ENCODE measurements around the gene PDZD4. TPM values are rescaled to one million over a fixed set of nuclear protein-coding genes. Genes with fewer than 3 reads are reported as not detected.
A peak's percentile ranks its signal among the peaks of the same experiment; 100 is the strongest.

Gene PDZD4
- total and polyA plus RNA-seq, 2 of the 4 experiments (the other 2 are of a cell fraction), result under 0.01 to 0.38 TPM

GRCh38 chrX:153875391-153876111 lies 45.2 kb upstream of the PDZD4 start:
- ChIA-PET CTCF (no interaction called here), POLR2A (ENCODE audit: unreplicated experiment) (no interaction called here)
- no peak for DNase-seq
- H2BK15ac ChIP-seq (ENCODE audit: low read depth, low read length), result no peak overlapping the region
- no peak overlapping the region for H4K91ac ChIP-seq (ENCODE audit: insufficient read depth, low read depth, low read length)
- H3K4me3 ChIP-seq (ENCODE audit: insufficient read depth, low read depth, low read length), result no peak overlapping the region
- no peak overlapping the region for H4K5ac ChIP-seq (ENCODE audit: low read depth, low read length)
- no peaks in the 10 kb centered on the region; the same call in 1 of the 2 replicates for H4K20me1 ChIP-seq (ENCODE audit: insufficient read depth, low read length)
- no peak overlapping the region for H3K23ac ChIP-seq (ENCODE audit: low read depth, low read length)
- no peak overlapping the region for H2AFZ ChIP-seq (replicated peaks; ENCODE audit: low read length, poor library complexity)
- H3K56ac ChIP-seq (ENCODE audit: extremely low read depth, insufficient read depth, low read length), result no peak overlapping the region
- peaks cover 1% of the 10 kb centered on the region; the same call in 1 of the 2 replicates for H3K9me3 ChIP-seq (ENCODE audit: control insufficient read depth, insufficient read depth, low read length)
- ATAC-seq (ENCODE audit: low read depth), result peak; percentile 93
- no peak overlapping the region for H3K9ac ChIP-seq (ENCODE audit: low read depth, low read length)
- intact Hi-C loops (cut with micrococcal nuclease) (no loop called here), dilution Hi-C loops (cut with HindIII; ENCODE audit: low sequenced_read_pairs, unreplicated experiment) (no loop called here), in situ Hi-C loops (cut with MboI; ENCODE audit: low sequenced_read_pairs) (no loop called here)
- no peak for TF ChIP-seq CEBPB (IDR thresholded peaks at IDR 0.05; ENCODE audit: low read depth, low read length)
- TF ChIP-seq MAZ (IDR thresholded peaks at IDR 0.05; ENCODE audit: borderline replicate concordance, low read depth, low read length), result no peak
- peak; percentile 86 for TF ChIP-seq MXI1 (IDR thresholded peaks at IDR 0.05; ENCODE audit: borderline replicate concordance, low read depth, low read length)
- TF ChIP-seq RCOR1 (IDR thresholded peaks at IDR 0.05; ENCODE audit: insufficient replicate concordance, low read length), result peak; percentile 79
- no peak for TF ChIP-seq MAFK (IDR thresholded peaks at IDR 0.05; ENCODE audit: low read depth, low read length)
- H2BK120ac ChIP-seq (ENCODE audit: low read depth, low read length), result no peak overlapping the region
- H4K8ac ChIP-seq (ENCODE audit: low read depth in 2 of 2, low read length in 2 of 2), result no peak overlapping the region
- H3K18ac ChIP-seq (ENCODE audit: low read depth, low read length), result no peak overlapping the region
- H3K14ac ChIP-seq (replicated peaks; ENCODE audit: low read depth, low read length), result no peak overlapping the region
- H3K36me3 ChIP-seq (ENCODE audit: control insufficient read depth, insufficient read depth, low read length), result no peaks in the 10 kb centered on the region
- H2BK5ac ChIP-seq (ENCODE audit: low read depth, low read length, poor library complexity, severe bottlenecking), result no peak overlapping the region
- H3K27ac ChIP-seq (ENCODE audit: insufficient read depth, low read length), result no peak overlapping the region
- peaks cover 31% of the 10 kb centered on the region for H3K27me3 ChIP-seq (ENCODE audit: control insufficient read depth, insufficient read depth, low read length)
- H3K4ac ChIP-seq (ENCODE audit: low read depth, low read length), result no peak overlapping the region
- no peaks in the 10 kb centered on the region for H3K4me1 ChIP-seq (ENCODE audit: control insufficient read depth, insufficient read depth, low read length)
- H2BK20ac ChIP-seq (ENCODE audit: low read depth, low read length), result no peak overlapping the region
- 5% methylated on average over 7 of the region's 42 CpGs; no CpG with 5 or more reads in 1 of the 2 experiments for WGBS, 2 experiments (ENCODE audit: extremely low coverage in 2 of 2, insufficient read length in 1 of 2)
- no peak overlapping the region for H2AK9ac ChIP-seq (replicated peaks; ENCODE audit: low read depth, low read length, poor library complexity)
- no peaks in the 10 kb centered on the region for H3K9me1 ChIP-seq (ENCODE audit: insufficient read depth, low read length)
- no TSS peak for BruUV-seq (replicated peaks)
- H3K79me1 ChIP-seq (ENCODE audit: low read depth in 1 of 2, low read length in 2 of 2), result no peaks in the 10 kb centered on the region
- H3K4me2 ChIP-seq (ENCODE audit: low read depth, low read length), result no peak overlapping the region
- H2AK5ac ChIP-seq (ENCODE audit: low read depth, low read length), result no peak overlapping the region

Measured in IMR-90 (cell line).